Measurements from ENCODE around the gene ANKHD1.

DNA sequence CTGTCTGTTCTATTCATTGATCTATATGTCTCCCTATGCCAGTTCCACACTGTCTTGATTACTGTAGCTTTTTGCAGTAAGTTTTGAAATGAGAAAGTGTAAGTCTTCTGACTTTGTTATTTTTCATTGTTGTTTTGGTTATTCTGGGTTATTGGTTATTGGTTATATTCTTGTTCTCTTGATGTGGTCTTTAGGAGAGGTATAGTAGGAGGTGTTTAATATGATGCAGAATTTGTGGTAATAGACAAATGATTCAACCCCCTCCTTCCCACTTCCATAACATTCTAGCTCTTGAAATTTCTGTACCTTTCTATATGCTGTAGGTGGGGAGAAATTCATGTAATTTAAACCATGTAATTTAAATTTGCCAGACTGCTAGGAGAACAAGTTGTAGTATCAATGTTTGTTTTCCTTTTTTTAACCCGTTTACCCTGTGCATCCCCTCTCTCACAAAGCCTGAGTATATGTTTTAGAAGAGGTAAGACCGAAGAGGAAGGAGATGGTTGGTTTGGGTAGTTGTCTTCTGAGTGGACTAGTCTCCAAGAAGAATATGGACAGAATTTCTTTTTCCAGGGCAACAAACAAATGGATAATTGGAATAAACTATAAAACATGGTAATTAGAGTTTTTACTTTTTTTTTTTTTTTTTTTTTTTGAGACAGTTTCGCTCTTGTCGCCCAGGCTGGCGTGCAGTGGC, 19.2 kb downstream of the ANKHD1 start:
- TF ChIP-seq, protein P1, sequence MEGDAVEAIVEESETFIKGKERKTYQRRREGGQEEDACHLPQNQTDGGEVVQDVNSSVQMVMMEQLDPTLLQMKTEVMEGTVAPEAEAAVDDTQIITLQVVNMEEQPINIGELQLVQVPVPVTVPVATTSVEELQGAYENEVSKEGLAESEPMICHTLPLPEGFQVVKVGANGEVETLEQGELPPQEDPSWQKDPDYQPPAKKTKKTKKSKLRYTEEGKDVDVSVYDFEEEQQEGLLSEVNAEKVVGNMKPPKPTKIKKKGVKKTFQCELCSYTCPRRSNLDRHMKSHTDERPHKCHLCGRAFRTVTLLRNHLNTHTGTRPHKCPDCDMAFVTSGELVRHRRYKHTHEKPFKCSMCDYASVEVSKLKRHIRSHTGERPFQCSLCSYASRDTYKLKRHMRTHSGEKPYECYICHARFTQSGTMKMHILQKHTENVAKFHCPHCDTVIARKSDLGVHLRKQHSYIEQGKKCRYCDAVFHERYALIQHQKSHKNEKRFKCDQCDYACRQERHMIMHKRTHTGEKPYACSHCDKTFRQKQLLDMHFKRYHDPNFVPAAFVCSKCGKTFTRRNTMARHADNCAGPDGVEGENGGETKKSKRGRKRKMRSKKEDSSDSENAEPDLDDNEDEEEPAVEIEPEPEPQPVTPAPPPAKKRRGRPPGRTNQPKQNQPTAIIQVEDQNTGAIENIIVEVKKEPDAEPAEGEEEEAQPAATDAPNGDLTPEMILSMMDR (IDR thresholded peaks at IDR 0.05; ENCODE audit: insufficient read depth, low read length) = no peak
- no peak for TF ChIP-seq POLR2AphosphoS5 (IDR thresholded peaks at IDR 0.05; ENCODE audit: low read depth)
- TF ChIP-seq, protein P2, sequence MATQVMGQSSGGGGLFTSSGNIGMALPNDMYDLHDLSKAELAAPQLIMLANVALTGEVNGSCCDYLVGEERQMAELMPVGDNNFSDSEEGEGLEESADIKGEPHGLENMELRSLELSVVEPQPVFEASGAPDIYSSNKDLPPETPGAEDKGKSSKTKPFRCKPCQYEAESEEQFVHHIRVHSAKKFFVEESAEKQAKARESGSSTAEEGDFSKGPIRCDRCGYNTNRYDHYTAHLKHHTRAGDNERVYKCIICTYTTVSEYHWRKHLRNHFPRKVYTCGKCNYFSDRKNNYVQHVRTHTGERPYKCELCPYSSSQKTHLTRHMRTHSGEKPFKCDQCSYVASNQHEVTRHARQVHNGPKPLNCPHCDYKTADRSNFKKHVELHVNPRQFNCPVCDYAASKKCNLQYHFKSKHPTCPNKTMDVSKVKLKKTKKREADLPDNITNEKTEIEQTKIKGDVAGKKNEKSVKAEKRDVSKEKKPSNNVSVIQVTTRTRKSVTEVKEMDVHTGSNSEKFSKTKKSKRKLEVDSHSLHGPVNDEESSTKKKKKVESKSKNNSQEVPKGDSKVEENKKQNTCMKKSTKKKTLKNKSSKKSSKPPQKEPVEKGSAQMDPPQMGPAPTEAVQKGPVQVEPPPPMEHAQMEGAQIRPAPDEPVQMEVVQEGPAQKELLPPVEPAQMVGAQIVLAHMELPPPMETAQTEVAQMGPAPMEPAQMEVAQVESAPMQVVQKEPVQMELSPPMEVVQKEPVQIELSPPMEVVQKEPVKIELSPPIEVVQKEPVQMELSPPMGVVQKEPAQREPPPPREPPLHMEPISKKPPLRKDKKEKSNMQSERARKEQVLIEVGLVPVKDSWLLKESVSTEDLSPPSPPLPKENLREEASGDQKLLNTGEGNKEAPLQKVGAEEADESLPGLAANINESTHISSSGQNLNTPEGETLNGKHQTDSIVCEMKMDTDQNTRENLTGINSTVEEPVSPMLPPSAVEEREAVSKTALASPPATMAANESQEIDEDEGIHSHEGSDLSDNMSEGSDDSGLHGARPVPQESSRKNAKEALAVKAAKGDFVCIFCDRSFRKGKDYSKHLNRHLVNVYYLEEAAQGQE (IDR thresholded peaks at IDR 0.05; ENCODE audit: insufficient replicate concordance, low read depth) = no peak
- TF ChIP-seq GABPA (IDR thresholded peaks at IDR 0.05; ENCODE audit: low read depth) = no peak
